Breast epithelium (tissue), 3 donors: ENCODE data around the gene GNB5.

Experiments
- POLR2A ChIP-seq: fragments of 450-650 bp; IDR thresholded peaks from one replicate; pipeline ENCODE4 v1.6.1; 2016; ENCODE audit warnings: antibody characterized with exemption, mild to moderate bottlenecking, moderate library complexity
- TF ChIP-seq, protein P1 (sequence below), 3 donors: fragments of 450-650 bp; IDR thresholded peaks; one replicate each; pipeline ENCODE4 v1.5.1; 2016 to 2017; ENCODE audit warnings: antibody characterized with exemption in 3 of 3, mild to moderate bottlenecking in 3 of 3, moderate library complexity in 3 of 3

DNA sequence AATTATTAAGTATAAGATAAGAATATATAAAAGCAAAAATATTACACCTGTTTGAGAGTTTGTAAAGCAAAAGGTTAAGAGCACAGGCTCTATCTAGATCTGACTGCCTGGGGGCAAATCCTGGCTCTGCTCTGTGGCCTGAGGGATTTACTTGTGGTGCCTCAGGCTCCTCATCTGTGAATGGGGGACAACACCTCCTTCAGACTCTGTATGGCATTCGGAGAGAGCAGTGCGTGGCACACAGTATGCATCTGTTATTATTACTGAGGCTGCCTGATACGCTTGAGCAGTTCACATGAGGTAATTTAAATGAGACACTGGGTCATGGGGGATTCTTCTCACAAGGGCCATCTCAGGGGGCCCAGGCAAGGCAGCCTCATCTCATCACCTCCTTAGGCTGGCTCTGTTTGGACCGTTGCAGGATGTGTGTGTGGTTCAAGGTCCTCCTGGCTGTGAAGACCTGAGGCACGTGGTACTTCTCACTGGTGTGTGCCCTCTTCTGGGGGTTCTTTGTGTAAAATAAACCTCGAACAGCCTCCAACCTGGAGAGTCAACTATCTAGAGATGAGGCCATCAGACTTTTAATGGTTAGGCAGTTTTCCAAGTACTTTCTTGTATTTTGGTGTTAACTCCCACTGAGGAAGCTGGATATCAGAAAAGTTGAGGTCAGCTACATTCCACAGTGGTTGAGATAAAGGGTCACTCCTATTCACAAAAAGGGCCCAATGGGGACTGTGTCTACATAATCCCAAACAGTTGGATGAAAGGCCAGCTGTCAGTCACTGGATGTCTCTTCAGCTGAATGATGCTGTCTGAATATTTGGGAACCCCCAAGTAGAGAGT, 9.0 kb downstream of the GNB5 start:
- no peak for TF ChIP-seq POLR2A
- TF ChIP-seq, protein P1, sequence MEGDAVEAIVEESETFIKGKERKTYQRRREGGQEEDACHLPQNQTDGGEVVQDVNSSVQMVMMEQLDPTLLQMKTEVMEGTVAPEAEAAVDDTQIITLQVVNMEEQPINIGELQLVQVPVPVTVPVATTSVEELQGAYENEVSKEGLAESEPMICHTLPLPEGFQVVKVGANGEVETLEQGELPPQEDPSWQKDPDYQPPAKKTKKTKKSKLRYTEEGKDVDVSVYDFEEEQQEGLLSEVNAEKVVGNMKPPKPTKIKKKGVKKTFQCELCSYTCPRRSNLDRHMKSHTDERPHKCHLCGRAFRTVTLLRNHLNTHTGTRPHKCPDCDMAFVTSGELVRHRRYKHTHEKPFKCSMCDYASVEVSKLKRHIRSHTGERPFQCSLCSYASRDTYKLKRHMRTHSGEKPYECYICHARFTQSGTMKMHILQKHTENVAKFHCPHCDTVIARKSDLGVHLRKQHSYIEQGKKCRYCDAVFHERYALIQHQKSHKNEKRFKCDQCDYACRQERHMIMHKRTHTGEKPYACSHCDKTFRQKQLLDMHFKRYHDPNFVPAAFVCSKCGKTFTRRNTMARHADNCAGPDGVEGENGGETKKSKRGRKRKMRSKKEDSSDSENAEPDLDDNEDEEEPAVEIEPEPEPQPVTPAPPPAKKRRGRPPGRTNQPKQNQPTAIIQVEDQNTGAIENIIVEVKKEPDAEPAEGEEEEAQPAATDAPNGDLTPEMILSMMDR (IDR thresholded peaks at IDR 0.05) = no peak
